Skin of body (tissue), 2 donors: Measurements from ENCODE around the gene LSM2. TPM values are rescaled to one million over a fixed set of nuclear protein-coding genes. Genes with fewer than 3 reads are reported as not detected.
A peak's percentile ranks its signal among the peaks of the same experiment; 100 is the strongest.

Experiments used
- DNase-seq: peaks from one replicate; lab custom pipeline; 2025; lab: John Stamatoyannopoulos, UW
- total RNA-seq: library from RNA; depleted of rRNA; stranded (reverse); fragments of >200 nt; gene quantifications from one replicate; pipeline ENCODE4 v1.2.3, GENCODE V29; 2014

LSM2 gene
- total RNA-seq, 1 donor from 2014 or later: 21.0 TPM

DNA sequence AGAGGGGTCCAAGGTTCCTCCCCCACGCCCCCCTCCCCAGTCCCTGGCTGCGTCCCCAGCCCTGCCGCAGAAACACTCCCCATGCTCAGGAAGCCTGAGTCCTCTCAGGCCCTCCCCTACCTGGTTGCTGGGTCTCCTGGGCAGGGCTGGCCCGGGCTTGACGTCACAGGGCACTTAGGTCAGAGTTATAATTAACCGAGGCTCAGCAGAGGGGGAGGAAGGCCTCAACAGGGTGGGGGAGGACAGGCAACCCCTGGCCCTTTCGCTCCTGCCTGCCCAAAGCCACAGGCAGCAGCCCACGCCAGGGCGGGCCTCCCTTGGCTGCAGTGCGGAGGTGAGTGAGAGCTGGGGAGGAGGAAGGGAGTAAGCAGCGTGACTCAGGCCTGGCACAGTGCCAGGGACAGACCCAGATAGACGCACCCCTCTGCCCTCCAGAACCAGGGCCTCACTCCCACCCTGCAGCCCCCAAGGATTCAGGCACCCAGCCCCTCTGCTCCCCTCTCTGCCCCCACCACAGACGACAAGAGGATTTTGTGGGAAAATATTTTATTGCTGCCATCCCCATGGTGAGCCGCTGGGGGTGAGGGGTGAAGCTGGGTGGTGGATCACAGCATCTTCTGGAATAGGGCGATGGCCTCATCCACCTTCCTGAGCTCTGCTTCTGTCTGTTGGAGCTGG, 29.6 kb downstream of the LSM2 start, which contains the start of gene VWA7:
Gene VWA7, minus strand, starts transcription at position 340 of the 678 bp plus-strand sequence. CDS start 549 bp downstream, outside the sequence.
- DNase-seq: no peak

DNA sequence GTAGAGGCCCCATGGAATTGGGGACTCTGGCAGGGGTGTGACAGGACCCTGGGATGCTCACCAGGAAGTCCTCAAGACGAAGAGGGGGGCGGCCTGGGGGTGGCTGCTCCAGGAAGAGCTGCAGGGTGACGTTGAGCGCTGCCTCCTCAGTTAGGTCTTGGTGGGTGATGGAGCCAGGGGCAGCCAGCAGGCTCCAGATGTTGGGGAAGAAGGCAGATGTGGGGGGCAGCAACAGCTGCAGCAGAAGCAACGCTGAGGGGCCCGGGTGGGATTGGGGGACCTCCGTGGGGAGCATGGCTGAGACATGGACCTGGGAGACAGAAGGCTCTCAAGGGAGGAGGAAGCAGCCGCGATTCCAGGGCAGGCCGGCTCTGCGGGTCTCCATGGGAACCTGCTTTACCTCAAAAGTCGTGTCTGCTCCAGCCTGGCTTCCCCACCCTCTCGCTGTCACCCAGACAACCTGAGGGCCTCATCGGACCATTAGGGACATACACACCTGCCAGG, 30.2 kb downstream of the LSM2 start:
- DNase-seq: no peak

DNA sequence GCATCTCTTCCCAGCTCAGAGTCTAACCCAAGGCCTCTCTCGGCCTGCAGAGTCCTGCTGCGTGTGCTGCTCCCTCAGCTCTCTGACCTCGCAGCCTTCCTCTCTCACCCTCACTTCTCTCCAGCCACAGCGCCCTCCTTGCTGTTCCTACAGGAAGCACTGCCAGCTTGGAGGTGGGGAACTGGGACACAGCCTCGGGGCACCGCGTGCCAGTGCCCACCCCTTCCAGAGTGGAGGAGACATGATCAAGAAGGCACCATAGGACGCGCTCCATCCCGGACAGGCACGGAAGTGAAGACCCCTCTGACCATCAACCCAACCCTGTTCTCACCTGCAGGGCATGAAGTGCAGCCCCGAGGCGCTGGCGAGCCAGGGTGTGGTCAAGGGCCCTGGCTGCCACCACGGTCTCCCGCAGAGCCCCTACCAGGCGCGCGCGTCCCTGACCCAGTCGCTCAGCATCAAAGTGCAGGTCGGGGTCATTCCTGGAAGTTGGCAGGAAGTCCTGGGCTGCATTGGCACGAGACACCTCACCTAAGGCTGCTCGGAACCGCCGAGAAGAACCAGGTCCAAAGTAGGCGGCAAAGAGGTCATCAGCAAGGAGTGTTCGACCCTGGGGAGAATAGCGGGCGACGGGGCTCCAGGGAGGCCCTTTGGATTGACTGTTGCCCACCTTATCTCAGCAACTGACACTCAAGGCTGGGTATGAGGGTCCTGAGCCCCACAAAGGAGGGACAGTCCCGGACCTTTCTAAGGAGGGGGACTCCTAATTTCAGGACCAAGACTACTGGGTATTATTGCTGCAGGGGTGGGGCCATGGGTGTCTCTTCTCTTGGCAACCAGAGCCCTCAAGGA, 30.9 kb downstream of the LSM2 start:
- DNase-seq: no peak

DNA sequence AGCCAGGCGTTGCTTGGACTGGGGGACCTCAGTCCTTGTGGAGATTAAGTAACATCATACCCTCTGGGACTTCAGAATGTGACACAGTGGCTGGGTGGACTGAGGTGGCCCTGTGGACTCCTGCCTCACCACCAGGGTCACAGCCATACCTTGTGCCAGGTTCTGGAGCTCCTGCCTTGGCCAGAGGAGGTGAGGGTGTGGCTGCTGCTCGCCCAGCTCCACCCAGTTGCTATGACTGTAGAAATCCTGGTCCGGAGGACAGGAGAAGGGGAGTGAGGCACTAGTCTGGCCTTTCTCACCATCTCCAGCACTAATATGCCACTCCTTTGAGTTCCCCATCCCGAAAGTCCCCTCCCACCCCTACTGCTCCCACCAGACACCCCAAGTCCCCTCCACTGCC, 31.6 kb downstream of the LSM2 start:
- no peak for DNase-seq

DNA sequence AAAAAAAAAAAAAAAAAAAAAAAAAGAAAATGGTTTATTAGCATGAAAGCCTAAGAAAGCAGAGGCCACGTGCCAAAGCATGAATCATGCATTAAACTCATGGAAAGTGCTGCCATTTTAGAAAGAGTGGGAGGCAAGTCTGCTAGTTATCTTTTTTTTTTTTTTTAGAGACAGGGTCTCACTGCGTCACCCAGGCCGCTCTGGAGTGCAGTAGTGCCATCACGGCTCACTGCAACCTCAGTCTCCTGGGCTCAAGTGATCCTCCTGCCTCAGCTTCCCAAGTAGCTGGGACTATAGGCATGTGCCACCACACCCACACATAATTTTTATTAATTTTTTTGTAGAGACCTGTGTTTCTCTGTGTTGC, 34.8 kb downstream of the LSM2 start:
- no peak for DNase-seq

DNA sequence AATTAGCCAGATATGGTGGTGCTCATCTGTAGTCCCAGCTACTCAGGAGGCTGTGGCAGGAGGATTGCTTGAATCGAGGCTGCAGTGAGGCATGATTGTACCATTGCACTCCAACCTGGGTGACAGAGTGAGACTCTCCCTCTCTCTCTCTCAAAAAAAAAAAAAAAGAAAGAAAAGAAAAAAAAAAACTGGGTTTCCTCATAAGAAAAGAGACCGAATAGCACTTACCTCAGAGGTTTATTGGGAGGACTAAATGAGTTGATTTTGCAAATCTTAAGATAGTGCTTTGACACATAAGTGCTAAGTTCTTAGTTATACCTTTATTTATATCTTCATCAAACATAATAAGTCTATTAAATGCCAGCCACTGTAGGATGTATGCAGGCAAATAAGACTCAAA, 35.9 kb downstream of the LSM2 start:
- no peak for DNase-seq

DNA sequence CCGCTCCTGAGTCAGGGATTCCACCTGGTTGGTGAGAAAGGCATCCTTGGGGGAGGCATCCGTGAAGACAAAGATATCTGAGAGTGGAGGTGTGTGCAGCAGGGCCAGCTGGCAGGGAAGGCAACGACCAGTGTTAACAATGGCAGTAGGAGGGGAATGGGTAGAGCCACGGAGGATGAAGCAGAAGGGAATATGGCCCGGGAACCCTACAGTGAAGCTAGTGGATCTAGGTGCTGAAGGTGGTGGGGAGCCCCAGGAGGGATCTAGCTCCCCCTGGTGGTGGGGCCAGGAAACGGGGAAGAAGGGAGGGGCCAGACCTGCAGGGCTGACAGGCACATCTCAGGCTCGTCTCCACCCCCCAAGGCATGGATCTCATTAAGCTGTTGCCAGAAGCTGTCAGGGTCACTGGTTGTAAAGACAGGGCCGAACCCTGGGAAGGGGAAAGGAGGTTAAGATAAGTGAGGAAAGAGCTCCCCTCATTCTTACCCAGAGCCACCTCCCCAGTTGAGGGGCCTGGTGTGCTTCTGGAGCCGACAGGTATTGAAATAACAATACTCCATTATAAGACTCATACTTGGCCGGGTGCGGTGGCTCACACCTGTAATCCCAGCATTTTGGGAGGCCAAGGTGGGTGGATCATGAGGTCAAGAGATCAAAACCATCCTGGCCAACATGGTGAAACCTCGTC, 36.9 kb downstream of the LSM2 start:
- no peak for DNase-seq

DNA sequence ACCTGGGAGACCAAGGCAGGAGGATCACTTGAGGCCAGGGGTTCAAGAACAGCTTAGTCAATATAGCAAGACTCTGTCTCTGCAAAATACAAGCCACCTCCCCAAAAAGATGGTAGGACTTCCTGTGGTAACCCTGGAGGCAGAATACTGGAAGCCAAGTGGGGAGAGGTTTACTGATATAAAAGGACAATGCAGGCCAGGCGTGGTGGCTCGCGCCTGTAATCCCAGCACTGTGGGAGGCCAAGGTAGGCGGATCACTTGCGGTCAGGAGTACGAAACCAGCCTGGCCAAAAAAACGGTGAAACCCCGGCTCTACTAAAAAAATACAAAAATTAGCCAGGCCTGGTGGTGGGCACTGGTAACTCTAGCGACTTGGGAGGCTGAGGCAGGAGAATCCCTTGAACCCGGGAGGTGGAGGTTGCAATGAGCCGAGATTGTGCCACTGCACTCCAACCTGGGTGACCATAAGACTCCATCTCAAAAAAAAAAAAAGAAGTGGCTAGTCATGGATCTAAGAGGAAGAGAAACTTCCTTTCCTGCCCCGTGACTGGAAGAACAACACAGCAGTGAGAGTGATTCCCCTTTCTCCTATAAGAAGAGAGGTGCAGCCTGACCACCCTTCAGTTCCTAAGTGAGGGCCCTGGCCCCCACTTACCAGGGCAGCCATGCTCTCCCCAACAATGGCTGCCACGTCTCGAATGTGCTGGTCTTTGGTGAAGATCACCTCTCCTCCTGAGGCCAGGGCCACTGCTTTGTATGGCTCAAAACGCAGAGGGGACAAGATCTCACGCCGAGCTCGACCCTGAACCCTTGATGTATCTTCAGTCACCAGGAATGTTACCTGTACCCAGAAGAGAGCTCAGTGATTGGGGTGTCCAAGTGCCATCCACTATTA, 38.2 kb downstream of the LSM2 start:
- no peak for DNase-seq

DNA sequence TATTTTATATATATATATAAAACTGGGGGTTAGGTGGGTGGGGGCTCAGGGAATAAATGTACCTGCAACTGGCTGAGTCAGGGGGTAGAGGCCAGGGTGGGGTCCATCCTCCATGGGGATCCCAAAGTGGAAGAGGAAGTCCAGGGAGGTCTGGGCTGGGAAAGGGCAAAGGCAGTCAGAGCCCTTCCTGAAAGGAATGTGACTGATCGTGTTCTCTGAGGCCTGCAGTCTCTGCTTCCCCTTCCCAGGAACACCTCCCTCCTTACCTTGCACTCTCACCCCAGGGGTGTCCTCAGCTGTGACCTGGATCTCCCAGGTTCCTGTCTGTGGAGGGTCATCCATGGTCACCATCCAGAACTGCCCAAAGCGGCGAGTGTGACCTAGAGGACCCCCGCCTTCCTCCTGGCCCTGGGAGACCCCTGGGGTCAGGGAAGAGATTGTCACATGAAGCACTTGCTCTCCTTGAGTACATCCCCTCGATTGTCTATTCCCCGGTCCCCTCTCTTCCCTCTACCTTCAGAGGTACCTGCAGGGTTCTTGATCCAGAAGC, 39.6 kb downstream of the LSM2 start:
- DNase-seq: no peak

DNA sequence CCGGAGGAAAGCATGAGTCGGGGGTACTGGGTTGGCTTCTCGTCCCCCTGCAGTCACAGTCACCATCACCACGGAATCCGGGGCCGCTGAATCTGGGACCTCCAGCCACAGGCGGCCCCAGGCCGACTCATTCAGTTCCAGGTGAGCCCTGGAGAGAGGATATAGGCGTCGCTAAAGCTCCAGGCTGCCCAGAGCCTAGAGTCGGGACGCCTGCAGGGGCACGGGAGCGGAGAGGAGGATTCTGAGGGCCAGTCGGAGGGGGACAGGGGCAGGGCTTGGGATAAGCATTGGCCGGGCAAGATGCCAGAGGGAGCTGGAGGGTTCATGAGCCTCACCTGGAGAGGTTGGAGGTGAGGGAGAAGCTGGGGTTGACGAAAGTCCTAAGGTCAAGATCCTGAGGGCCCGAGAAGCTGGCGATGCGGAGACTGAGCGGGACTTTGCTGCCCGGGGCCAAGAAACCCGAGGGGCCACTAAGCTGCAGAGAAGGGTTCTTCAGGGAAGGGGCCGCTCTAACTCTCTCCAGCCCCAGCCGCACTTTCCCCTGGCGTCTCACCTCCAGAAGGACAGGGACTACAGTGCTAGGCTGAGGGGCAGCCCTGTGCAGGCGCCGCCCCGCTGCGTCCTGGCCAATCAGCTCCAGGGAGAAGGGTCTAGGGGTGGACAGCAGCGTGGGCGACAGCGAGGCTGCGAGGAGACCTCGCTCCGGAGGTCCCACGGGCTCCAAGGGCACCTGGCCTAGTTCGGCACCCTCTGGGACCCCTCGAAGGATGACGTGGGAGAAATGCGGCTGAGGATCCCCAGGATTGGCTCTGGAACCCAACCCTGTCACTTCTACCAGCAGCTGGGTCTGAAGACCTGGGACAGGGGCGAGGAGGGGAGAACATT, 40.6 kb downstream of the LSM2 start:
- DNase-seq: no peak

DNA sequence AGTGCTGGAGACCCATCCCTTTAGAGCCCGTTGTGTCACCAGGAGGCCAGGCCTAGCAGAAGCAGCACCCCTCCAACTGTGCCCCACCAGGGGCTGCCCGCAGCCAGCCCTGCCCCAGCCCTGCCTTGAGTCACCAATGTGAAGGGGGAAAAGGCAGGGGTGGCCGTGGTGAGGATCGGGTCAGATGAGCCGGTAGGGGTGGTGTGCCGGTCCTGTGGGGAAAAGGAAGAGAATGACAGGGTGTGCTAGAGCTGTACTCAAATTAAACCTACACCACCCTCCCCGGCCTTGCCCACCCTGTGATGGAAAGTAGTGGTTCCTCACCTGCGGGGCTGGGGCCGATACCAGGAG, 41.2 kb downstream of the LSM2 start:
- no peak for DNase-seq

DNA sequence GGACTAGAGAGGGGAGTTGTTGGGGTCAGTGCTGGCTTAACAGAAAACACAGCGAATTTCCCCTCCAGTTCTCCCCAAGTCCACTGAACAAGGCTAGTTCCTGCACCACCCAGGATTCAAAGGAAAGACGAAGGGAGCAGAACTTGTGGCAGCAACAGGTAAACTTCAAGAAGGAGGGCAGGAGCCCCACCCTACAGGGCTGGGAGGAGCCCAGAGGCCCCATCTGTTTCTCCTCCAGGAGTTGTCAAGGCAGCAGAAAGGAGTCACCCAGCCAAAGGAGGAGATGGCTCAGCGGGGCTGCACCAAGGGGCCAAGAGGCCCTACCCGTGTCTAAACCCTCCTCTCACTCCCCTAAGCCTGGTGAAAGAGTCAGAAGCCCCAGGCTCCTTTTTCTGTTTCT, 42.6 kb downstream of the LSM2 start:
- no peak for DNase-seq

DNA sequence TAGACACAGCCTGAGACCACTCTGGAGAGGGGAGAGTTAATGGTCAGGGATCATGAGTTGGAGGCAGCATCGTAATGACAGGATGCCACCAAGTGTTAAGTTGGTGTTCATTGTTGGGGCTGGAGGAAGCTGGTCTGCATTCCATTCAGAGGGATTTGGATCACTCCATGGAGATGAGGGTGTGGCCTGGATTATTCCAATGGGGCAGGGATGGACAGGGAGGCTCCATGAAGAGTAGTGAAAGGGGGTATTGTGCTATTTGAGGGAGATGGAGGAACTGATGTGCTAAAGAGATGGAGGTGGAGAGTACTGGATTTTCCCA, 43.2 kb downstream of the LSM2 start:
- DNase-seq: peak; percentile 29

DNA sequence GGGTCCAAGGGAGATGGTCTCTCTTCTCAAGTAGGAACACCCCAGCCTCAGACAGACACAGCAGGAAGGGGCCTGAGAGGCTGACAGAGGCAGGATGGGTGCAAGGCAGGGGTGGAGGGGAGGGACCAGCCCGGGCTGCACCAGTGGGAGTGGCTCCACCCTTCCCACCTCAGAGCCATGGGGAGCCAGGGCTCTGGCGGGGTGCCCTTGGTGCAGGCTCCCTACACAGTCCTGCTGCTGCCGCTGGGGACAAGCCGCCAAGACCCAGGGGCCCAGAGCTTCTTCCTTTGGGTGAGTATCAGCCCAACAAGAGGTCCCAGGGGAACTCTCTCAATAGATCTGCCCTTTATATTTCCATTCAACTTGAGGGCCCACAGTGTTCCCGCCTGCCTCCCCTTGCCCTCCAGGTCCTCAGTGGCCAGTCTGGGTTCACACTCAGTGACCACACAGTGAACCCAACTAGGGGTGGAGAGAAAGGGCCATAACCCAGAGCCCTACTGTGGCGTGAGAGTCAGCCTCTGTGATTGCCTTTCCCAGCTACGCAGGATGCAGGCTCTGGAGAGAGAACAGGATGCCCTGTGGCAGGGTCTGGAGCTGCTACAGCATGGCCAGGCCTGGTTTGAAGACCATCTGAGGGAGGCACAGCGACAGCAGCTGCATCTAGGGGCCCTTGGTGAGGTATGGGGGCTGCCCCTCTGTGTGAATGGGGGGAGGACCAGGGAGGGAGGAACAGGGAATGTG, 43.7 kb downstream of the LSM2 start:
- DNase-seq: no peak

DNA sequence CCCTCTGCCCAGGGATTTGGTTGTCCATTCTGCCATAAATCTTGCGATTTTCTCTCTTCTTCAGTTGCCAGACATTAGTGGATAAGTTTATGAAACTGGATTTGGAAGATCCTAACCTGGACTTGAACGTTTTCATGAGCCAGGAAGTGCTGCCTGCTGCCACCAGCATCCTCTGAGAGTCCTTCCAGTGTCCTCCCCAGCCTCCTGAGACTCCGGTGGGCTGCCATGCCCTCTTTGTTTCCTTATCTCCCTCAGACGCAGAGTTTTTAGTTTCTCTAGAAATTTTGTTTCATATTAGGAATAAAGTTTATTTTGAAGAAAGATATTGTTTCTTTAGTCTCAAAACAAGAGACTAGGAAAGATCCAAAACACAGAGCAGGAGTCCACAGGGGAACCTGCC, 44.4 kb downstream of the LSM2 start, which contains the start of gene SAPCD1:
Gene SAPCD1, plus strand, starts transcription at position 301 of the 400 bp plus-strand sequence. CDS start 399 bp downstream, outside the sequence.
- DNase-seq: no peak

DNA sequence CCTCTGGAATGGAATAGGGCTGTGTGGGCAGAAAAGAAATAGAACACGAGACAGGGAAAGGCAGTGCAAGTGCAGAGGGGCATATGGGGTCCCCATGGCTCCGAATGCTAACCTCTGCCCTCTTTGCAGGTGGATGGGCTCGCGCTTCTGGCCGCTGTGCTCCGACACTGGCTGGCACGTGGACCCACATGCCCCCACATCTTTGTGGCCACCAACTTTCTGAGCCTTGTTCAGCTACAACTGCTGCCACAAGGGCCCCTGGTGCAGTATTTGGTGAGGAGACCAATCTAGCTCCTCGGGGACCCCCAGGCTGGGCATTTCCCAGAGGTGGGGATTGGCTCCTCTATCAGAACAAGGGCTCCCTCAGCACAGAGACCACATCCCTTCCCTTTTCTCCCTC, 45.4 kb downstream of the LSM2 start:
- DNase-seq: no peak

DNA sequence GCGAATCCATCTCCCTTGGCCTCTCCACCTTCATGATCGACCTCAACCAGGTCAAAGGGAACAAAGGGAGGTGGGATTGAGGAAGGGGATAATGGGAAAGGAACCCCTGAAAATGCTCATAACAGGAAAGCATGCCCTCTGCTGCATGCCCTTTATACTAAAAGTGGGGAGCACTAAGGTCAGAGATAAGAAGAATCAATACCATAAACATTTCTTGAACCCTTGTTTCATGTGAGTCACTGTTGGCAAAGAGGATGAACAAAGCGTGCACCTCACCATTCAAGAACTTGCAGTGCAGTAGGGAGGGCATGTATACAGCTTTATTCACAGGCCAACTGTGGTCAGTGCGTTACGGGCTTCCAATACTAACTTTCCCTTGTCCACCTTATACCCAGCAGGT, 46.0 kb downstream of the LSM2 start:
- no peak for DNase-seq

DNA sequence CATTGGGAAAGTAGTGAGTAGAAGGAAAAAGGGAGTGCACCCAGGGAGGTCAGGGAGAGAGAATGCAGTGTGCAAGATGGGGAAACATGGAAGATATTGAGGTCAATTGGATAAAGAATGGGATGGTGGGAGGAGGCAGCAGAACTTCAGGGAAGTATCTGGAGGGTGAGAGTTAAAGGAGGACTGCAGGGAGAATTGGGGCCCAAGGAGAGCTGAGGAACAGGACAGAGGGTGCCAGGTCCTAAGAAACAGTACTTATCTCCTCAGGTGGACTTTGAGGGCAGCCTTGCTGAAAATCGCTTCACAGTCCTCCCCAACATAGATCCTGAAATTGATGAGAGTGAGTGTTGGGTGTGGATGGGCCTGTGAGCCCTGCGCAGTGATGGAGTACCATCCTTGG, 48.5 kb downstream of the LSM2 start:
- no peak for DNase-seq

DNA sequence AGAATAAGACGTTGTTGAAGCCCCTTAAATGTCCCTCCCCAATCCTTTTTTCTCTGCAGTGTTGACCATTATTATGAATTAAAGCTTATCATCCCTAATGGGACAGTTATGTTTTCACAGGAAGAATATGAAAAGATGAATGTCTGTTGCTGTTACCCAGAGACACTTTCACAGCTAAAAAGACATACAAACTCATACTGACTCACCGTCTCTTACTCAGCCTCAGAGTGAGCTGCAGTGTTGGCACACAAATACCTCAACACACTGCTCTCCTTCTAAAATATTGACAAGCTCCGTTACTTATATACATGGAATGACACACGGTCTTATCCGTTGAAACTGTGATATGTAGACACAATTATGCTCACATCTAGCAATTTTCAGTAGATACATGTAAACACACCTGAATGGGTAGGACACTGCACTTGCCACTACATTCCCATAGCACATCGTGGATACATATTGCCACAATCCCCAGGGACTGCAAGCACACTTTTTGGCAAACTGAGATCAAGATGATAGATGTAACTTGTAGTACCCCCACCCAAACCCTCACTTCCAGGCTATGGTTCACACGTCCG, 53.9 kb downstream of the LSM2 start:
- no peak for DNase-seq
